ENCODE results near the gene CATSPERE.

DNA sequence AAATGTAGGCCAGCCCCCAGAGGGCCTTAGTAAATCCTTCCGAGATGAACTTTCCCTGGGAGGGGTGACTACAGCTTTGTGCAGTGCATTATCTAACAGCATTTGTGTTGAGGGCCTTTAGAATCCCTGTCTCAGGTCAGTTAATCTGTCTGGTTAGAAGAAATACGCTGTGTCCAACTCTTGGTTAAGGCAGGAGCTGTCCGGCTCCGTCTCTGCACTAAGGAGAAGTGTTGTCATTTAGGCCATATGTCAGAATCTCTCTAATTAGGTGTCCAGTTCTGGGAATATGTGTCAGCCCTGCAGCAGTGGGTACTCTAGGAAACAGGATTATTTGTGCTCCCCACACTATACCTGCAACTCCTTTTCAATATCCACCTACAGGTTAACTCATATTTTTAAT, 124.8 kb downstream of the CATSPERE start:
- no peak for TF ChIP-seq POLR2A (IDR thresholded peaks at IDR 0.05)
- TF ChIP-seq, protein P1, sequence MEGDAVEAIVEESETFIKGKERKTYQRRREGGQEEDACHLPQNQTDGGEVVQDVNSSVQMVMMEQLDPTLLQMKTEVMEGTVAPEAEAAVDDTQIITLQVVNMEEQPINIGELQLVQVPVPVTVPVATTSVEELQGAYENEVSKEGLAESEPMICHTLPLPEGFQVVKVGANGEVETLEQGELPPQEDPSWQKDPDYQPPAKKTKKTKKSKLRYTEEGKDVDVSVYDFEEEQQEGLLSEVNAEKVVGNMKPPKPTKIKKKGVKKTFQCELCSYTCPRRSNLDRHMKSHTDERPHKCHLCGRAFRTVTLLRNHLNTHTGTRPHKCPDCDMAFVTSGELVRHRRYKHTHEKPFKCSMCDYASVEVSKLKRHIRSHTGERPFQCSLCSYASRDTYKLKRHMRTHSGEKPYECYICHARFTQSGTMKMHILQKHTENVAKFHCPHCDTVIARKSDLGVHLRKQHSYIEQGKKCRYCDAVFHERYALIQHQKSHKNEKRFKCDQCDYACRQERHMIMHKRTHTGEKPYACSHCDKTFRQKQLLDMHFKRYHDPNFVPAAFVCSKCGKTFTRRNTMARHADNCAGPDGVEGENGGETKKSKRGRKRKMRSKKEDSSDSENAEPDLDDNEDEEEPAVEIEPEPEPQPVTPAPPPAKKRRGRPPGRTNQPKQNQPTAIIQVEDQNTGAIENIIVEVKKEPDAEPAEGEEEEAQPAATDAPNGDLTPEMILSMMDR (IDR thresholded peaks at IDR 0.05), result no peak
- TF ChIP-seq POLR2AphosphoS5 (IDR thresholded peaks at IDR 0.05), result no peak
